Activated T-cell treated with anti-CD3 and anti-CD28 coated beads, Interleukin-2, amount 50 U/mL, for 4 hours (primary cell): Measurements from ENCODE around the gene RNF207. TPM values are rescaled to one million over a fixed set of nuclear protein-coding genes. Genes with fewer than 3 reads are reported as not detected.

Experiments
- ATAC-seq, 2 donors: fragments of 200-7000 bp; cut with Tn5 transposase; one replicate each; pipeline ENCODE4 v1.10.0; 2021
- DNase-seq: peaks from one replicate; pipeline ENCODE4 v3.0.0-alpha.2; 2020
- H3K27me3 Mint-ChIP-seq: one replicate; pipeline ENCODE4 v1.8.0; 2021; ENCODE audit warnings: low read depth, mixed read lengths
- H3K36me3 Mint-ChIP-seq: one replicate; pipeline ENCODE4 v1.8.0; 2022; ENCODE audit warnings: mixed read lengths; ENCODE audit not compliant: insufficient read depth
- H3K4me1 Mint-ChIP-seq: one replicate; pipeline ENCODE4 v1.8.0; 2021; ENCODE audit warnings: low read depth, mixed read lengths
- H3K4me3 Mint-ChIP-seq: one replicate; pipeline ENCODE4 v1.8.0; 2021; ENCODE audit warnings: mild to moderate bottlenecking, moderate library complexity, mixed read lengths
- H3K9me3 Mint-ChIP-seq: one replicate; pipeline ENCODE4 v1.8.0; 2021; ENCODE audit warnings: mixed read lengths
- total RNA-seq, 3 donors: library from RNA; stranded (reverse); gene quantifications; one replicate each; pipeline ENCODE4 v1.2.1, GENCODE V29; 2021

The RNF207 gene
- total RNA-seq, 3 donors from 2014 or later, result 9.9 to 18.8 (median 12.0) TPM

DNA sequence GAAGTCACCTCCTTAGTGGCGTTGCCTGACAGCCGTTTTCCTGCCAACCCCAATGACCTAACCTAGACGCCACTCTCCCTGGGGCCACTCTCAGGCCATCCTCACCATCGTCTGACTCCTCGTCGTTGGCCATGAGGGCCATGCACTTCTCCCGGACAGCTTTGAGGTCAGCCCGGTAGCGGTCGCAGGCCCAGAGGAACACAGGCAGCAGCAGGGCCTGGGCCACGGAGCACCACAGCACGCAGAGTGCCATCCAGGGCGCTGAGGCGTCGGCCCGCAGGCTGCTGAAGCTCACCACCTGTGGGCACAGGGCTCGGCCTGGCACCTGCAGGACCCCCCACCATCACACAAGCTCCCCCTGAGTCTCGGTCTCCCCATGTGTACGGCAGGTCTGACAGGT, 45.3 kb downstream of the RNF207 start:
- DNase-seq (no peak), ATAC-seq (no peak)
- H3K4me1 Mint-ChIP-seq, result peaks cover 9% of the 10 kb centered on the region
- no peaks in the 10 kb centered on the region for H3K36me3 Mint-ChIP-seq
- no peaks in the 10 kb centered on the region for H3K9me3 Mint-ChIP-seq
- no peak overlapping the region for H3K4me3 Mint-ChIP-seq
- peaks cover 56% of the 10 kb centered on the region for H3K27me3 Mint-ChIP-seq

DNA sequence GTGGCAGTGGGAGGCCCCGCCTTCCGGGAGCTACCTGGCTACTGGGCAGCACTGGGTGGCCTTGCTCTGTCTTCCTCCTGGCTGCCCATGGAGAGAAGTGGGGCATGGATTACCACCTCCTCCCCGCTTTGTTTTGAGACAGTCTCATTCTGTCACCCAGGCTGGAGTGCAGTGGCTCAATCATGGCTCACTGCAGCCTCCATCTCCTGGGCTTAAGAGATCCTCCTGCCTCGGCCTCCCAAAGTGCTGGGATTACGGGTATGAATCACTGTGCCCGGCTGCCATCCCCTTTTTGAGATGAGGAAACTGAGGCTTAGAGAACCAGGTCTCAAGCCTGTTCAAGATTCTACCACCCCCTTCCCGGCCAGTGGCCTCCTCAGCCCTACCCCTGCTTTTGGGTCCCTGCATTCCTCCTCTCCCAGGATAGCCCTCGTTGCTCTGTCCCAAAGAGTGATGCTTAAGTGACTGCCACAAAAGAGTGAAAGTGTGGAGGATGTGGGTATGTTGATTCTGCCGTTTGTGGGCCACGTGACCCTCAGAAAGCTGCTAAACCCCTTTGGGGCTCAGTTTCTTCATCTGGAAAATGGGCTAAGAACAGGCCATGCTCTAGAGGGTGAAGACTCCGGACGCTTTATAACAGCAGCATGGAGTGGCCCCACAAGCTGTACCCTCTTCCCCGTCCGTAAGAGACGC, 45.9 kb downstream of the RNF207 start:
- ATAC-seq (no peak), DNase-seq (no peak)
- Mint-ChIP-seq H3K36me3 (no peaks in the 10 kb centered on the region), H3K4me3 (no peak overlapping the region), H3K27me3 (peaks cover 50% of the 10 kb centered on the region), H3K9me3 (no peaks in the 10 kb centered on the region), H3K4me1 (peaks cover 4% of the 10 kb centered on the region)

DNA sequence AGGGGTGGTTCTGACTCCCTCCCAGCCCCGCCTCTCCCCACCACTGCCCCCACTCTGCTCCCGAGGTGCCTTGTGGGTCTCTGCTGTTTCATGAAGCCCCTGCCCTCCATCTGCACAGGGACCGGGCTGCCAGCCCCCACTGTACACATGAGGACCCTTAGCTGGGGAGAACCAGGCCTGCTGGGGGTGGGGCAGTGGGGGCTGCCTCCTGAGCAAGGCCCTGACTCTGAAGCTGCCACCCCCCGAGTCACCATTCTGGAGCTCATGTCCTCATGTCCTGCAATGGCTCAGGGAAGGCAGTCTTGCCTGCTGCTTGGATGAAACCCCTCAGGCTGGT, 46.4 kb downstream of the RNF207 start:
- H3K36me3 Mint-ChIP-seq, result no peaks in the 10 kb centered on the region
- DNase-seq (no peak), ATAC-seq (no peak)
- no peak overlapping the region for H3K4me3 Mint-ChIP-seq
- peaks cover 2% of the 10 kb centered on the region for H3K4me1 Mint-ChIP-seq
- H3K9me3 Mint-ChIP-seq, result no peaks in the 10 kb centered on the region
- peaks cover 45% of the 10 kb centered on the region for H3K27me3 Mint-ChIP-seq

DNA sequence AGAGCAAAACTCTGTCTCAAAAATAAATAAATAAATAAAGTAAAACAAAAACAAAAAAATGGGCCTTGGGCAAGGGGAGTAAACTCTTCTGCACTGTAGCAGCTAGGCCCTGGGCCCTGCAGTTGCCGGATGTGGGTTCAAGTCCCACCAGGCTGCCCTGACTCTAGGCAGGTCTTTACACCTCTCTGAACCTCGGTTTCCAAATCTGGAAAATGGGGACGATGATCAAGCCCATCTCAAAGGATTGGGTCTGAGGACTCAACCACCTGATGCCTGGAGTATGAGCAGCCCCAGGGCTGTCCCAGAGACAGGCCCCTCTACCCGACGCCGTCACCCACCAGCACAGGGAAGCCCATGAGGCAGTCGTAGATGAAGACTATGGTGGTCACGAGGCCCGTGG, 47.5 kb downstream of the RNF207 start:
- no peaks in the 10 kb centered on the region for H3K9me3 Mint-ChIP-seq
- H3K27me3 Mint-ChIP-seq, result peaks cover 35% of the 10 kb centered on the region
- peaks cover 2% of the 10 kb centered on the region for H3K4me1 Mint-ChIP-seq
- H3K36me3 Mint-ChIP-seq, result no peaks in the 10 kb centered on the region
- no peak for DNase-seq
- H3K4me3 Mint-ChIP-seq, result no peak overlapping the region
- no peak for ATAC-seq

DNA sequence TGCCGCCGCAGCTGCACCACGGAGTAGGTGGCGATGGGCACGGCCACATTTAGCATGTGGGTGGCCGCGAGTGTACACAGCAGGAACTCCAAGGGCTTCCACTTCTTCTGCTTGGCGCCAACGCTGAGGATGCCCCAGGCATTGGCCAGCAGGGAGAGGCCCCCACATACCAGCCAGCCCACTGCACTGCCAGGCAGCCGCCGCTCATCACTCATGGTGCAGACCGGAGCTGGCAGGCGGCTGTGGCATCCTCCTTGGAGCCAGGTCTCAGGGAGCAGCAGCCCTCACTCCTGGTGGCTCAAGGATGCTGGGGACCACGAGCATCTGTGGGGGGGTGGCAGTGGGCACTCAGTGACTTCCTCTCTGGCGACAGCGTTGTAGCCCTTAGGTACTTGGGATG, 48.8 kb downstream of the RNF207 start:
- H3K4me3 Mint-ChIP-seq, result no peak overlapping the region
- H3K9me3 Mint-ChIP-seq, result no peaks in the 10 kb centered on the region
- H3K4me1 Mint-ChIP-seq, result peaks cover 2% of the 10 kb centered on the region
- ATAC-seq (no peak), DNase-seq (no peak)
- H3K36me3 Mint-ChIP-seq, result no peaks in the 10 kb centered on the region
- peaks cover 38% of the 10 kb centered on the region for H3K27me3 Mint-ChIP-seq

DNA sequence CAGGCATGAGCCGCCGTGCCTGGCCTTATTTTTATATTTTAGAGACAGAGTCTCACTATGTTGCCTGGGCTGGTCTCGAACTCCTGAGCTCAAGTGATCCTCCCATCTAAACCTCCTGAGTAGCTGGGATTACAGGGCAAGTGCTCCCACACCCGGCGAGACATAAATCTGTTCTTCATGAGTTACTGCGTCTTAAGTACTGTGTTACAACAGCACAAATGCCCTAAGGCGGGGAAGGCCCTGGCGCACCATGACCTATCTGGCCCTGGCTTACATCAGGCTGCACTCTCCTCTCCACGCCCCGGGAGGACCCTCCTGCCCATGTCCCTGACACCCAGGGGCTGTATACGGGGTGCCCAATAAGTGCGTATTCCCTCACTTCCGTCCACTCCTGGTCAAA, 50.7 kb downstream of the RNF207 start:
- DNase-seq (no peak), ATAC-seq (no peak)
- peaks cover 22% of the 10 kb centered on the region for H3K27me3 Mint-ChIP-seq
- H3K9me3 Mint-ChIP-seq, result no peaks in the 10 kb centered on the region
- H3K4me1 Mint-ChIP-seq, result peaks cover 2% of the 10 kb centered on the region
- no peaks in the 10 kb centered on the region for H3K36me3 Mint-ChIP-seq
- H3K4me3 Mint-ChIP-seq, result no peak overlapping the region

DNA sequence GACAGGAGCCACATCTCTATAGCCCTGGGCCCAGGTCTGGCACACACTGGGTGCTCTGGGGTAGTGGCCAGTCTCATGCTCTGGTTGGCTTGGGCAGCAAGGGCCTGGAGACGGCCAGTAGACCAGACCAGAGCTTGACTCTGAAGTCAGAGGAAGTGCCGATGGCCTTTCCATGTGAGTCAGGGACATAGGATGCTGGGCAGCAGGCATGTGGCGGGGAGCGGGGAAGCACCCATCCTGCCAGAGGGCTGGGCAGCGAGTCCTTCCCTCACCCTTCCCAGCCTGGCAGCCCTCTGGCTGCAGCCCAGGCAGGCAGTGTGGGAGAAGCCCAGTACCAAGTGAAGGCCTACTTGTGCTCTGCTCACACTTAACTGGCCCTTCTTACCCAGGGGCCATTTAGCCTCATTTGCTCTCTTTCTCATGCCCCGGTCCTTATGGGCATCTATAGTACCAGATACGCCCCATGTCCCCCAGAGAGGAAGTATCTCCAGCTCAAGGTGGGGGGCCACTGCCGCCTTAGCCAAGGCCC, 51.7 kb downstream of the RNF207 start:
- H3K36me3 Mint-ChIP-seq, result no peaks in the 10 kb centered on the region
- no peaks in the 10 kb centered on the region for H3K9me3 Mint-ChIP-seq
- no peak for ATAC-seq
- peaks cover 18% of the 10 kb centered on the region for H3K27me3 Mint-ChIP-seq
- peaks cover 4% of the 10 kb centered on the region for H3K4me1 Mint-ChIP-seq
- no peak for DNase-seq
- no peak overlapping the region for H3K4me3 Mint-ChIP-seq

DNA sequence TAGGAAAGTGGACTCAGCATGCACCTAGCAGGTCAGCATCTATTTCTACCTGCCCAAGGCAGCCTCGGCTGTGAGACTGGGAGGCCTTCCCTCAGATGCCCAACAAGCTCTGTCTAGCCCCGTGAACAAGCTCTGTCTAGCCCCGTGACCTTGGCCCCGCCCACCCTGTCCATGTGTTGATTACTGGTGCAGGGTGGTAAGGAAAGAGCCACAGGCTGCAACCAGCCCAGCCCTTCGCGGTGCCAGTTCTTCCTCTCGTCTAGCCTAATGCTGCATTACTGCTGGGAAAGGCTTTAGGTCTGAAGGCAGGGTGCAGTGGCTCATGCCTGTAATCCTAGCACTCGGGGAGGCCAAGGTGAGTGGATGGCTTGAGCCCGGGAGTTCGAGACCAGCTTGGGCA, 52.8 kb downstream of the RNF207 start:
- H3K4me3 Mint-ChIP-seq, result peak overlapping the region; percentile 6

DNA sequence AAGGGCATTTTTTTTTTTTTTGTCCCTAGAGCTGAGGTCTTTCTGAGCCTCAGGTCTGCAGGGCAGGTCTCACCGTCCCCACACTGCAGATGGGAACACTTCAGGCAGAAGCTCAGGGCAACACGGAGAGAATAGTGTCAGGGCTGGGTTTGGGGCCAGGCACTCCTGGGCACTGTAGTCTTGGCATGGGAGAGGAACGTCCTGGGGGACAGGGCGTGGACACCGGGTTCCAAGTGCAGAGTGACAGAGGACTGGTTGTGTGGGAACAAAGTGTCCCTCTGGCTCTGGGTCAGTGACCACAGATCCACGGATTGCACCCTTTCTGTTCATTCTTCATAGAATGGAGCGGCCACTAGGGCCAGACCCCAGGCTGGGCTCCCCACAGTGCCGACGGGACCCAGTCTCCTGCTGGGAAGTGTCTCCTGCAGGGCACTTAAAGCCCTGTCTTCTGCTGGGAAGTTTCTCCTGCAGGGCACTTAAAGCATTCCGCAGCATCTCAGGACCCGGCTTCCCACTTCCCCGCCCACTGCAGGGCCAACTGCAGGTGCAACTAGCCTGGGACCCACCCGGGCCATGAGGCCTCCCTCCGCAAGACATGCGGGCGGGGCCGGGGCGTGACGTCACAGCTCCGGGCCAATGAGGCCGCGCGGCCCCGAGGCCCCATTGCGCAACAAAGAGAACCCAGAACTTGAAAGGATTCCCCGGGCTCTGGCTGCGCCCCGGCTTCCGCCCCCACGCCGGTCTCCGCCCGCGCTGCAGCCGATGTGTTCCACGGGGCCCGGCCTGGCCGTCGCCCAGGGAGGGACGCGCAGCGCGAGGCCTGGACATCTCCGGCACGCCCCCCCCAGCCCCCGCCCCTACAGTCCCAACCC, 53.8 kb downstream of the RNF207 start:
- peak overlapping the region; percentile 38 for H3K4me3 Mint-ChIP-seq
- H3K4me1 Mint-ChIP-seq, result peaks cover 4% of the 10 kb centered on the region
- peaks cover 14% of the 10 kb centered on the region for H3K27me3 Mint-ChIP-seq
- no peaks in the 10 kb centered on the region for H3K9me3 Mint-ChIP-seq
- no peaks in the 10 kb centered on the region for H3K36me3 Mint-ChIP-seq
- ATAC-seq (peak; percentile 51 to 67), DNase-seq (peak; percentile 73)

More for the DNA sequence above, 52.8 kb downstream of the RNF207 start:
- ATAC-seq (no peak), DNase-seq (no peak)
- Mint-ChIP-seq H3K36me3 (no peaks in the 10 kb centered on the region), H3K27me3 (peaks cover 15% of the 10 kb centered on the region), H3K9me3 (no peaks in the 10 kb centered on the region), H3K4me1 (peaks cover 4% of the 10 kb centered on the region)

DNA sequence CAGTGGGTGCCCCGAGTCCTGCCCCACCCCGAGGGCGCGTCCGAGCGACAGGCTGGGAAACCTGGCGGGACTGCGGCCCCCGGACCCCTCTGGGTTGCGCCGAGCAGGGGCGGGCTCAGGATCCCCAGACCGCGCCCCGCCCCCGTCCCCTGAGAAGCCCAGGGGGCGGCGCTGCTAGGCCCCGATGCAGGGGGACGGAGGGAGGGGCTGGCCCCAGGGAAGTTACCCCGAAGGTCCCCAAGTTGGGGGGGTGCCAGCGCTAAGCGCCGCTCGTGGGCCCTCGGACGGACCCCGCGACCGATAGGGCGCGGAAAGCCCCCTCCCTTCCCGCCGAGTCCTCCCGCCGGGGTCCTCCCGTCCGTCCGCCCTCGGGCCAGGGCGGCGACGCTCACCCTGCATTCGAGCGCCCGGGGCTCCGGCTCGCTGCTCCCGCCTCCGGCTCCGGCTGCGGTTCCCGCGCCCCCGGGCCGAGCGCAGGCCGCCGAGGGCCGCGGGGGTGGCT, 54.6 kb downstream of the RNF207 start:
- peaks cover 14% of the 10 kb centered on the region for H3K27me3 Mint-ChIP-seq
- H3K4me3 Mint-ChIP-seq, result no peak overlapping the region
- H3K4me1 Mint-ChIP-seq, result peaks cover 4% of the 10 kb centered on the region
- H3K9me3 Mint-ChIP-seq, result no peaks in the 10 kb centered on the region
- H3K36me3 Mint-ChIP-seq, result no peaks in the 10 kb centered on the region
- ATAC-seq, result peak; percentile 38 to 46
- DNase-seq, result no peak

DNA sequence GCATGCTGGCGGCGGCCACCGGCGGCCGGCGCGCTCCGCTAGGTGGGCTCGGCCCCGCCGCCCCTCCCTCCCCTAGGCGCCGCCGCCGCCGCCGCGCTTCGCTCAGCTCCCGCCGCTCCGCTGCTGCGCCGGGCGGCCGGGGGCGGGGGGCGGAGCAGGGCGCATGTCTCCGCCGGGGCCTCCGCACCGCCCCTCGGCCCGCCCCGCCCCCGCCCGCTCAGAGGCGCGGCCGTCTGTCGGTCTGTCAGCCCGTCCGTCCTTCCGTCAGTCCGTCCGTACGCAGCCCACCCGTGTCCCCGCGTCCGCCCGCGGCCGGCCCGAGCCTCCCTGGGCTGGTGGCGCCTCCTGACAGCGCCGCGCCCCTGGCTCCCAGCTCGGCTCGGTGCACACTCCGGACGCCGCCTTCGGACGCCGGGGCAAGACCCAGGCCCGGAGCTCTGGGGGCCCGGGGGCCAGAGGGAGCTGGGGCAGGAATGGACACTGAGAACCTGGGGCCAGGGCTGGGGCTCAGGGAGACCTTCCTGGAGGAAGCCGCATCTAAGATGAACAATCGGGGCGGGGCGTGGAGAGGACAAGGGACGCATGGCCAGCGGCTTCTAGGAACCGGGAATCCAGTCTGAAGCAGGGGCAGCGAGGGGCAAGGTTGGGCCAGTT, 55.2 kb downstream of the RNF207 start, which contains the start of gene GPR153:
Gene GPR153, minus strand, starts transcription at position 138 of the 654 bp plus-strand sequence. CDS start 6,193 bp downstream, outside the sequence.
- ATAC-seq (peak; percentile 77 to 82), DNase-seq (peak; percentile 58)
- Mint-ChIP-seq H3K4me3 (peak within 1 kb of the TSS; percentile 60), H3K27me3 (peaks cover 14% of the 10 kb centered on the region), H3K9me3 (no peaks in the 10 kb centered on the region), H3K36me3 (no peaks in the 10 kb centered on the region), H3K4me1 (peaks cover 4% of the 10 kb centered on the region)

DNA sequence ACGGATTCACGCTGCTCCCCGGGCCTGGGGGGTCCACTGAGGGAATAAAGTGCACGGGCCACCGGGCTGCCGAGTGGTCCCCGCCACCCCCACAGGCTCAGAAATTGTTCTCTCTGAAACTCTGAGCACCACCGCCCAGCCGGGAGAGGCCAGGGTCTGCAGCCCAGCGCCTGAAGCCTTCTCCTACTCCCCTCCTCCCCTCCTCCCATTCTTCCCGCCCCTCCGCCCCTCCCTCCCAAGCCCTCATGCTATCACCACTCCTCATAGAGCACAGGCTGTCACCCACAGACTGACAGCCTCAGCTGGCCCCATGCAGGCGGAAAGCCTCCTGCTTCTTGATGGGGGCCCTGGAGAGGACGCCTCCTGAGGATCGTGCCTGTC, 55.7 kb downstream of the RNF207 start:
- no peak for DNase-seq
- H3K4me3 Mint-ChIP-seq, result peak overlapping the region; percentile 60
- no peaks in the 10 kb centered on the region for H3K36me3 Mint-ChIP-seq
- peaks cover 14% of the 10 kb centered on the region for H3K27me3 Mint-ChIP-seq
- peaks cover 4% of the 10 kb centered on the region for H3K4me1 Mint-ChIP-seq
- no peaks in the 10 kb centered on the region for H3K9me3 Mint-ChIP-seq
- ATAC-seq, result no peak

DNA sequence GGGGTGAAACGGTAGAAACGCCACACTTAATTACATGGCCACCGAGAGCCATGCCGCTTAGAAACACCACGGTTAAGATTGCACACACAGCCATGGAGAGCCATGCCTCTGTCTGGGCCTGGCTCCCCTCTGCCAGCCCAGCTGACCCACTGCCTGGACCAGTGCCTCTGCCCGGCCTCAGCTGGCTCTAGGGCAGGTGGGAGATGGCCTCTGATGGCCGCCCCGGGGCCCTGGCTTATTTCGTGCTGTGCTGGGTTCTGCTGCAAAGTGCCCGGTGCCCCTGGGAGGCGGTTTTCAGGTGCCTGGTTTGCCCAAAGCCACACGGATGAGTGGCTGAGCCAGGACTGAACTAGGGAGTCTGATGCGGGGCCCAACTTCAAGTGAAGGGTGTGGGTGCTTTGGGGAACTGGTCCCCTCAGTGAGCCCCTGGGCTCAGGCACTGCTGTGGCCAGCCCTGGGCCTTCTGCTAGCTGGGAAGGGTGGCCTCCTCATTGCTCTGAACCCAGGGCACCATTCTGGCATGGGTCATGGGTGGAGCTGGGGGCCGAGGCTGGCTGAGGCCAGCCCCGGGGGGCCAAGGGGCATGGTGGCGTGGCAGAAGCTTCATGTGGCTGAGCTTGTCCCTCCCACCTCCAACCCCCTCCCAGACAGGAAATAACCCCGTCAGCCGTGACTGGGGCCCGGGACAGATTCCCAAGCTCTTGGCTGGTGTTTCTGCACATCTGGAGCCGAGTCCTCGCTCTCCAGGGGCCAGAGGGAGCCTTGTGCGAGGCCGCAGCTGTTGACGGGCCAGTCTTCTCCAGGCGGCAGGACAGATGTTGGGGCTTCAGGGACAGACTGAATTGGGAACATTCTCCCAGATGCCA, 56.9 kb downstream of the RNF207 start:
- peaks cover 14% of the 10 kb centered on the region for H3K27me3 Mint-ChIP-seq
- ATAC-seq (no peak), DNase-seq (no peak)
- H3K9me3 Mint-ChIP-seq, result no peaks in the 10 kb centered on the region
- no peaks in the 10 kb centered on the region for H3K36me3 Mint-ChIP-seq
- no peak overlapping the region for H3K4me3 Mint-ChIP-seq
- H3K4me1 Mint-ChIP-seq, result peaks cover 4% of the 10 kb centered on the region
